HEK293 (cell line): ENCODE data around the gene GRN.

Source experiments
- CTCF ChIP-seq: fragments of 450-650 bp; formaldehyde crosslinking; IDR thresholded peaks from 2 replicates; pipeline ENCODE4 v1.5.1; 2016; ENCODE audit warnings: missing biosample characterization, missing genetic modification characterization
- TCF7L2 ChIP-seq: IDR thresholded peaks from 2 replicates; pipeline ENCODE4 v1.6.1; 2011; ENCODE audit warnings: low read depth, mild to moderate bottlenecking, inconsistent platforms, low read length, moderate library complexity, borderline replicate concordance
- ZBTB7A ChIP-seq: fragments of 450-650 bp; formaldehyde crosslinking; IDR thresholded peaks from 2 replicates; pipeline ENCODE4 v1.5.1; 2016; ENCODE audit warnings: low read depth, missing biosample characterization, missing genetic modification characterization
- ZNF10 ChIP-seq: fragments of 450-650 bp; formaldehyde crosslinking; IDR thresholded peaks from 2 replicates; pipeline ENCODE4 v1.5.1; 2017; ENCODE audit warnings: missing biosample characterization, missing genetic modification characterization
- ZNF174 ChIP-seq: fragments of 450-650 bp; formaldehyde crosslinking; IDR thresholded peaks from 2 replicates; pipeline ENCODE4 v1.5.0; 2017; ENCODE audit warnings: missing biosample characterization, mild to moderate bottlenecking, missing genetic modification characterization
- ZNF292 ChIP-seq: fragments of 450-650 bp; formaldehyde crosslinking; IDR thresholded peaks from 2 replicates; pipeline ENCODE4 v1.5.1; 2016; ENCODE audit warnings: low read depth, missing biosample characterization, missing genetic modification characterization, borderline replicate concordance
- ZNF768 ChIP-seq: fragments of 450-650 bp; formaldehyde crosslinking; IDR thresholded peaks from 2 replicates; pipeline ENCODE4 v1.5.1; 2018; ENCODE audit warnings: missing biosample characterization, mild to moderate bottlenecking, missing genetic modification characterization
- TF ChIP-seq, protein P1 (sequence below): fragments of 450-650 bp; formaldehyde crosslinking; IDR thresholded peaks from 2 replicates; pipeline ENCODE4 v1.5.1; 2016; ENCODE audit warnings: missing biosample characterization, missing genetic modification characterization, low read depth

- TF ChIP-seq, protein P1, sequence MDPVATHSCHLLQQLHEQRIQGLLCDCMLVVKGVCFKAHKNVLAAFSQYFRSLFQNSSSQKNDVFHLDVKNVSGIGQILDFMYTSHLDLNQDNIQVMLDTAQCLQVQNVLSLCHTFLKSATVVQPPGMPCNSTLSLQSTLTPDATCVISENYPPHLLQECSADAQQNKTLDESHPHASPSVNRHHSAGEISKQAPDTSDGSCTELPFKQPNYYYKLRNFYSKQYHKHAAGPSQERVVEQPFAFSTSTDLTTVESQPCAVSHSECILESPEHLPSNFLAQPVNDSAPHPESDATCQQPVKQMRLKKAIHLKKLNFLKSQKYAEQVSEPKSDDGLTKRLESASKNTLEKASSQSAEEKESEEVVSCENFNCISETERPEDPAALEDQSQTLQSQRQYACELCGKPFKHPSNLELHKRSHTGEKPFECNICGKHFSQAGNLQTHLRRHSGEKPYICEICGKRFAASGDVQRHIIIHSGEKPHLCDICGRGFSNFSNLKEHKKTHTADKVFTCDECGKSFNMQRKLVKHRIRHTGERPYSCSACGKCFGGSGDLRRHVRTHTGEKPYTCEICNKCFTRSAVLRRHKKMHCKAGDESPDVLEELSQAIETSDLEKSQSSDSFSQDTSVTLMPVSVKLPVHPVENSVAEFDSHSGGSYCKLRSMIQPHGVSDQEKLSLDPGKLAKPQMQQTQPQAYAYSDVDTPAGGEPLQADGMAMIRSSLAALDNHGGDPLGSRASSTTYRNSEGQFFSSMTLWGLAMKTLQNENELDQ (tag by site-specific recombination), result no peak
- TF ChIP-seq ZNF10 (tag by site-specific recombination), result no peak
- no peak for TF ChIP-seq TCF7L2
- TF ChIP-seq CTCF (tag by site-specific recombination), result no peak
- no peak for TF ChIP-seq ZNF768 (tag by site-specific recombination)
- TF ChIP-seq ZNF174 (tag by site-specific recombination), result no peak
- no peak for TF ChIP-seq ZNF292 (tag by site-specific recombination)
- TF ChIP-seq ZBTB7A, result no peak
Measured at GRCh38 chr17:44354582-44355561, 9.8 kb downstream of the GRN start.
